ENCODE measurements around the gene CNTNAP2.

DNA sequence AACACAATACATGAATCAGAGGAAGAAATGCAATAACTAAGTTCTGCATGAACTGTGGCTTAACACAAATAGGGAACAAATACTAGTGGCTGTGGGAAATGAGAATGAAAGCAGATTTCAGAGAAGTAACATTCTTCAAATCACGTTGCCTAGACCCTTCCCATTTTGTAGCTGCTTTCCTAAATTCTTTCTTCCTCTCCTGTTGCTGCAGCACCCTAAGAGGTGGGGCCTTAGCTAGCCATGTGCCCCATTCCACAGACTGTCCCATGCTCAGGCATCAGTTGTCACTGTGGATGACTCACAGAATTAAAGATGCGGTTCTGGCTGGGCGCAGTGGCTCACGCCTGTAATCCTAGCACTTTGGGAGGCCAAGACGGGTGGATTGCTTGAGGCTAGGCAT is 1769.3 kb downstream of the CNTNAP2 start:
- TF ChIP-seq, protein P1, sequence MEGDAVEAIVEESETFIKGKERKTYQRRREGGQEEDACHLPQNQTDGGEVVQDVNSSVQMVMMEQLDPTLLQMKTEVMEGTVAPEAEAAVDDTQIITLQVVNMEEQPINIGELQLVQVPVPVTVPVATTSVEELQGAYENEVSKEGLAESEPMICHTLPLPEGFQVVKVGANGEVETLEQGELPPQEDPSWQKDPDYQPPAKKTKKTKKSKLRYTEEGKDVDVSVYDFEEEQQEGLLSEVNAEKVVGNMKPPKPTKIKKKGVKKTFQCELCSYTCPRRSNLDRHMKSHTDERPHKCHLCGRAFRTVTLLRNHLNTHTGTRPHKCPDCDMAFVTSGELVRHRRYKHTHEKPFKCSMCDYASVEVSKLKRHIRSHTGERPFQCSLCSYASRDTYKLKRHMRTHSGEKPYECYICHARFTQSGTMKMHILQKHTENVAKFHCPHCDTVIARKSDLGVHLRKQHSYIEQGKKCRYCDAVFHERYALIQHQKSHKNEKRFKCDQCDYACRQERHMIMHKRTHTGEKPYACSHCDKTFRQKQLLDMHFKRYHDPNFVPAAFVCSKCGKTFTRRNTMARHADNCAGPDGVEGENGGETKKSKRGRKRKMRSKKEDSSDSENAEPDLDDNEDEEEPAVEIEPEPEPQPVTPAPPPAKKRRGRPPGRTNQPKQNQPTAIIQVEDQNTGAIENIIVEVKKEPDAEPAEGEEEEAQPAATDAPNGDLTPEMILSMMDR (IDR thresholded peaks at IDR 0.05; ENCODE audit: insufficient read depth, low read length, poor library complexity, severe bottlenecking) = no peak
- no peak for TF ChIP-seq EZH2phosphoT487 (conservative IDR thresholded peaks at IDR 0.05; ENCODE audit: low read length)
